HG03108 (cell line): Measurements from ENCODE around the gene CEL.

Experiments used
- ATAC-seq: cut with Tn5 transposase; IDR thresholded peaks from one replicate; pipeline ENCODE4 v1.9.1; 2021; ENCODE audit warnings: moderate library complexity; ENCODE audit not compliant: unreplicated experiment

CEL gene

GRCh38 chr9:133101356-133102189 lies 39.8 kb downstream of the CEL start:
- no peak for ATAC-seq

GRCh38 chr9:133102190-133103021 lies 40.6 kb downstream of the CEL start:
- ATAC-seq = no peak

- no peak for ATAC-seq
These were observed 41.6 kb downstream of the CEL start for GRCh38 chr9:133103183-133103986.

- no peak for ATAC-seq
These were observed 42.3 kb downstream of the CEL start for GRCh38 chr9:133103987-133104505.

- ATAC-seq = no peak
These were observed 43.1 kb downstream of the CEL start for GRCh38 chr9:133104718-133105460.

- no peak for ATAC-seq
These were observed 43.6 kb downstream of the CEL start for GRCh38 chr9:133105461-133105770.

DNA sequence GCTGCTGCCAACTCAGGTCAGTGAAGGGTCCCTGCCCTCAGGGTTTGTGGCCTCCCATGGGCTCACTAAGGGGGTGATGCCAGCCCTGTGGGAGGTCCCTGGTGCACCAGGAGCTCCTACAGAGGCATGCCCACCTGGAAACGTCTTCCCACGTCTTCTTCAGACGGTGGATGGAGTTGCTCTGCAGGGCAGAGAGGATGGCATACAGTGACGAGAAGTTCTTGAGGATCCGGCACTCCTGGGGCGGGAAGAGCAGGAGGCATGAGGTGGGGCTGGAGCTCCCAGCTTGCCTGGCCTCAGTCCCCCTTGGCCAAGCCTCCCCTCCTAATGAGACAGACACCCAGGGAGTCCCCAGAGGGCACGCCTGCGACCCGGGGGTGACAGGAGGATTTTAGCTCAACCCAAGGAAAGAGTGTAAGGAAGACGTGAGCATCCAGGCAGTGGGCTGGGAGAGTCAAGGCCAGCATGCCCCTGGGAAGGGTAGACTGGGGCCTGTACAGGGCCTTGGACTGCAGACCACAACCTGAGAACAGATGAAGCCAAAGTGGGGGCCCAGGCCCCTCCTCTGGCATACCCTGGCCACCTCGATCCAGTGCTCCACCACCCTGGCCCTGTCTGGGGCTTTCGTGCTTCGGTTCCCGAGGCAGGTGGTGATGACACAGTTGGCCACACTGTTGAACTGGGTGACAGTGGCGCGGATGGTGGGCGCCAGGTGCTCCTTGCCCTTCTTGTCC lies 44.9 kb downstream of the CEL start:
- ATAC-seq = no peak

DNA sequence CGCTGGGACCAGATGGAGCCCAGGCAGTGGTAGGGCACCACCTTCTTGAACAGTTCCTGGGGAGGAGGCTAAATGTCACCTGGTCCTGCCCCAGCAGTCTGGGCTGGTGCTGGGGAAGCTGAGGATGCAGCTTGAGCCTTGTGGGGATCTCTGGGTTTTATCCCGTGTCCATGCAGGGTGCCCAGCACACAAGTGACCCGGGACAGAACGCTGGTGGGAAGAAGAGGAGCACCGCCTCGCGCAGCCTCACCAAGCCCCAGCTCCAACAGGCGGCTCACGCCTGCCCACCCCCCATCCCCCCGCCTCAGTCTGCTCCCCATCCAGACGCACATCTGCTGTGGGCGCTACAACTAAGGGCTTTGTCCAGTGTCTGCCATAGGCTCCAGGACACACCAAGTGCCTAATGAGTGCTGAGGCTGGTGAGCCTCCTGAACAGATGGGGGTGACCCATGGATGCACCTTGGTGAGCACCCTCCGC lies 45.5 kb downstream of the CEL start:
- ATAC-seq = no peak

DNA sequence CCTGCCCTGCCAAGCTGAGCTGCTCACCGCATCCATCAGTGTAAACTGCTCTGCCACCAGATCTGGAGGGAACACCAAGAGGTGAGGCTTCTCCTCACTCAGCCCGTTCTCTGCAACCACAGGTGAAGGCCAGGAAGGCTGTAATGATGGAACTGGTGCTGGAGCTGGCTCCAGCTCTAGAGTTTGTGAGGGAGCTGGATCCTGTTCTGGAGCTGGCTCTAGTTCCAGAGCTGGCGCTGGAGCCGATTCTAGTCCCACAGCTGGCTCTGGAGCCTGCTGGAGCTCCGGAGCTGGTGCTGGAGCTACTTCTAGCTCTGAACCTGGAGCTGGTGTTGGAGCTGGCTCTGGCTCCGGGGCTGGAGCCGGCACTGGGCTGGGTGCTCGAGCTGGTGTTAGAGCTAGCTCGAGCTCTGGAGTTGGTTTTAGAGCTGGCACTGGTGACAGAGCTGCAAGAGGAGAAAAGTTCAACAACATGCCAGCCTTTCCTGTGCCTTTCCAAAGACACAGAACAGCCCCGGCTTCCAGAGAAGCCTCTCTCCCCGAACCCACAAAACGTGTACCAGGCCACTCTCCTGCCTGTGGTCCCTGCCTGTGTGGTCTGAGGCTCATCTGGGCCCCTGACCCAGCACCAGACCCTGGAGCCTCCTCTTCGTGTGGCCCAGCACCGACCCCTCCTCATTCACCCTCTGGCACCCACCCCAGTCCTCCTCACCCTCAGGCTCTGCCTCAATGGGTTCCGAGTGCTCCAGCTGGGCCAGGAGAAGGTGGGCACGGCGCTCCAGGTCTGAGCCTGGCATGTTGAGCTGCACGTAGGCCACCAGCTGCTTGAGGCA lies 46.4 kb downstream of the CEL start:
- ATAC-seq = no peak

DNA sequence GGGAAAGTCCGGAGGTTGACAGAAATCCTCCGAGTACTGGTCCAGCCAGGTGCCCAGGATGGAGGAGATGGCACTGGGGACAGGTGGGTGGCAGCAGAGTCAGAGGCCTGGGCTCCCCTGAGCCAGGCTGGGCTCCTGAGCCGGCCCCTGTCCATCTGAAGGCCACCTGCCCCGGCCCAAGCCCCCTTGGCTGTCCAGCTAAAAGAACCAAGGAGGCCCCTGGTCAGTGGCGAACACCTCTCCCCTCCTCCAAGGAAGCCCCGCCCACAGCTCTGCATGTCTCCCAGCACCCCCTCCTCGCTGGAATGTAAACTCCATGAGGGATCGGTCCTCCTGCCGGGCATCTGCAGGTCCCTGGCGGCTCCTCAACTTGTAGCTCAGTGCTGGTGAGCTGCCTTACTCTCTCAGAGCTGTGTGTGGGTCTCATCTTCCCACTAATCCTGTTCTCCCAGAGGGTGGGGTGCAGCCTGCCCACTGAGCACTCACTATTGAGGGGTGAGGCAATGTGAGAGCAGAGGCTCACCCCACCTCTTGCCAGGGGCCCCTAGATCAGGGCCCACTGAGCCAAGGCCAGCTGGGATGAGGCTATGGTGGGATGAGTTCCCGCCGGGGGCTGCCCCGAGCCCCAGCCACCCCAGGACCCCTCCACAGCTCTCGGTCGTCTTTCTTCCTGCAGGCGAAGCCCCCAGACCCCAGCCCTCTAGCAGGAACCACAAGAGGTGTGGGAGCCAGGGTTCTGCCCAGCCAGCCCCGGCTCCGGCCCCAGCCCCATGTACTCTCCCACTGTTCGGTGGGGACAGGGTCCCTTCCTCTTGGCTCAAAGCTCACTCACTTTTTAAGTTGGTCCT lies 47.2 kb downstream of the CEL start:
- no peak for ATAC-seq

DNA sequence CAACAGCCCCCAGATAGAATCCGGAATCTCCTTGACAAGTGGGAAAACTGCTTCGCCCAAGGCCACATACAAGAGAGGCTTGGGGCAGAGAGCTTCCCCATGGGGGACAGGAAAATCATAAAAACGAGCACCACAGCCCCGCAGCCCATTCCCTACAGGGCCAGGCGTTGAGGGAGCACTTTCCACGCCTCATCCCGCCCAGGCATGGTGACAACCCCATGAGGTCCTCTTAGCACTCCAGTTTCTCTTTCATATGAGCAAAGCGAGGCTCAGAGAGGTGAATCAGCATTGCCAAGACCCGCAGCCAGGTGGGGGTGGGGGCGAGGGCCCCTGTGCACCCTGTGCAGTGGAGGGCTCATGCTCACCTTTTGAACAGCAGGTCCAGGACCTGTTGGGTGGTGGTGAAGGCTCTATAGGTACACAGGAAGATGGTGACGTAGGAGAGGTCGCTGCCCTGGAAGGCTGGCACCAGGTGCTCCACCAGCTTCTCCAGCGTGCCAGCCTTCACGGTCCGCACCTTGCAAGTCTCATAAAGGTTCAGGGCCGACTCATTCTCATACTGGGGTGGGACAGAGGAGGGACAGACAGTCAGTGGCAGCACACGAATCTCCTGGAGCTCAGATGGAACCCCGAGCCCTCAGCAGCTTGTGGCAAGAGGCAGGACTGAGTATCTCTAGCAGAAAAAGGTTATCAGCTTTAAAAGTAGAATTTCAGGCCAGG lies 48.3 kb downstream of the CEL start:
- ATAC-seq = no peak

DNA sequence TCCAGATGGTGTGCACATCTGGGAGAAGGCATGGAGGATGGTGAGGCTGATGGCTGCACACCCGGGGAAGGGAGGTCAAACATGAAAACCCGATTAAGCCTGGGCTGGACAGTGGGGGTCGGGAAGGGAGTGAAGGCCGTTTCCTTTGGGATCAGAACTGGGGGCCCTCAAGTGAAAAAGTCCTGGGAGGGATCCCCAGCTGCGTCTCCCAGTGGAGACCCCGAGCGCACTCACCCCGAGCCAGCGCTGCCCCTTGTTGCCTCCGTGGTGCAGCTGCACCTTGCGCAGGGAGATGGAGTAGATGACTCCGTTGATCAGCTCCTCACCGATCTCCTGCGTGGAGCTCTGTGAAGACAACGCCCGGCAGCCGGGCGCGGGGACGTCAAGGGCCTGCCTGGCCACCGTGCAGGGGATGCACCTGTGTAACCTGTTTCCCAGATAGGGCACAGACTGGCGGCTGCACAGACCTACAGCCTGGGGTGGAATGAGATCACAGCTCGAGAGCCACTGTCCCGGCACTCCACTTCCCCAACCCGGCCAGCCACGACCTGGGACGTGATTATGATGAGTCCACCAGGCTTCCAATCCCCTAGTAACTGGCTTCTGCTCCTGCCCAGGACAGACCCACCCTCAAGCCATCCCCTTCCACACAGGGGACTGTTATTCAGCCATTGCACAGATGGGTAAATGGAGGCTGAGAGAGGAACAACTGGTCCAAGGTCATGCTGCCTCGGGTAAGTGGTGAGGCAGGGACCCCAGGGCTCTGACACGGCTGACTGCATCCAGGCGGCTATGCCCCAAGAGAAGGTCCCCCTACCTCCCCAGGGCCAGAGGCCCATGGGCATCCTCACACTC lies 50.3 kb downstream of the CEL start:
- ATAC-seq = no peak

GRCh38 chr9:133112663-133113026 lies 50.9 kb downstream of the CEL start:
- peak; percentile 24 for ATAC-seq

GRCh38 chr9:133113163-133113948 lies 51.6 kb downstream of the CEL start:
- ATAC-seq = no peak
